Nephron progenitor cell (in vitro differentiated cells): ENCODE data around the gene SMC1B.
"Not testable (repeated sequence)": the region's sequence is repeated elsewhere in the genome, so short reads cannot be mapped to it uniquely, and the experiment has no call there.

Source experiments
- DNase-seq: peaks from one replicate; pipeline ENCODE4 v3.0.0; 2021
- H3K27ac Mint-ChIP-seq: 2 replicates; pipeline ENCODE4 v1.8.0; 2021; ENCODE audit warnings: mild to moderate bottlenecking, moderate library complexity, mixed read lengths
- H3K27me3 Mint-ChIP-seq: 2 replicates; pipeline ENCODE4 v1.8.0; 2021; ENCODE audit warnings: mild to moderate bottlenecking, low read depth, mixed read lengths; ENCODE audit not compliant: poor library complexity
- H3K36me3 Mint-ChIP-seq: 2 replicates; pipeline ENCODE4 v1.8.0; 2021; ENCODE audit warnings: low read depth, mixed read lengths
- H3K4me1 Mint-ChIP-seq: 2 replicates; pipeline ENCODE4 v1.8.0; 2021; ENCODE audit warnings: mixed read lengths
- H3K4me3 Mint-ChIP-seq: 2 replicates; pipeline ENCODE4 v1.8.0; 2021; ENCODE audit warnings: mild to moderate bottlenecking, moderate library complexity, mixed read lengths
- H3K9me3 Mint-ChIP-seq: 2 replicates; pipeline ENCODE4 v1.8.0; 2021; ENCODE audit warnings: mild to moderate bottlenecking, moderate library complexity, mixed read lengths
- CTCF ChIP-seq: fragments of 200-600 bp; sonication (generic); IDR thresholded peaks from 2 replicates; pipeline ENCODE4 v1.5.0; 2021; ENCODE audit warnings: antibody characterized with exemption

Gene SMC1B

DNA sequence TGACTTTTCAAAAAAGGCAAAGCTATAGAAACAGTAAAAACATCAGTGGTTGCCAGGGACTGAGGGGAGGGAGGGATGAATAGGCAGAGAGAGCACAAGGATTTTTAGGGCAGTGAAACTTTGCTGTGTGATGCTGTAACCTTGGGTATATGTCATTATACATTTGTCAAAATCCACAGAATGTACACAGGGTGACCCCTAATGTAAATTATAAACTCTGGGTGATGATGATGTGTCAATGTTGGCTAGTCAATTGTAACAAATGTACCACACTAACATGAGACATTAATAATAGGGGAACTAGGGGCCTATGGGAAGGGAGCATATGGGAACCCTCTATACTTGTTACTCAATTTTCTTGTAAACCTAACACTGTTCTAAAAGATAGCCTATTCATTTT lies 24.9 kb upstream of the SMC1B start:
- H3K4me3 Mint-ChIP-seq, result no peak overlapping the region
- H3K27ac Mint-ChIP-seq, result no peak overlapping the region
- peaks cover 8% of the 10 kb centered on the region for H3K9me3 Mint-ChIP-seq
- H3K36me3 Mint-ChIP-seq, result no peaks in the 10 kb centered on the region
- peaks cover 16% of the 10 kb centered on the region for H3K27me3 Mint-ChIP-seq
- H3K4me1 Mint-ChIP-seq, result peaks cover 34% of the 10 kb centered on the region
- DNase-seq, result no peak
- TF ChIP-seq CTCF, result no peak

DNA sequence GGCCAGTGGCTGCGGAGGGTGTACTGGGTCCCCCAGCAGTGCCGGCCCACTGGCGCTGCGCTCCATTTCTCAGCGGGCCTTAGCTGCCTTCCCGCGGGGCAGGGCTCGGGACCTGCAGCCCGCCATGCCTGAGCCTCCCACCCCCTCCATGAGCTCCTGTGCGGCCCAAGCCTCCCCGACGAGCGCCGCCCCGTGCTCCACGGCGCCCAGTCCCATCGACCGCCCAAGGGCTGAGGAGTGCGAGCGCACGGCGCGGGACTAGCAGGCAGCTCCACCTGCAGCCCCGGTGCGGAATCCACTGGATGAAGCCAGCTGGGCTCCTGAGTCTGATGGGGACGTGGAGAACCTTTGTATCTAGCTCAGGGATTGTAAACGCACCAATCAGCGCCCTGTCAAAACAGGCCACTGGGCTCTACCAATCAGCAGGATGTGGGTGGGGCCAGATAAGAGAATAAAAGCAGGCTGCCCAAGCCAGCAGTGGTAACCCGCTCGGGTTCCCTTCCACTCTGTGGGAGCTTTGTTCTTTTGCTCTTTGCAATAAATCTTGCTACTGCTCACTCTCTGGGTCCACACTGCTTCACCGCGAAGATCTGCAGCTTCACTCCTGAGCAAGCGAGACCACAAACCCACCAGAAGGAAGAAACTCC lies 23.6 kb upstream of the SMC1B start:
- DNase-seq, result not testable (repeated sequence)
- H3K4me1 Mint-ChIP-seq, result peaks cover 33% of the 10 kb centered on the region

DNA sequence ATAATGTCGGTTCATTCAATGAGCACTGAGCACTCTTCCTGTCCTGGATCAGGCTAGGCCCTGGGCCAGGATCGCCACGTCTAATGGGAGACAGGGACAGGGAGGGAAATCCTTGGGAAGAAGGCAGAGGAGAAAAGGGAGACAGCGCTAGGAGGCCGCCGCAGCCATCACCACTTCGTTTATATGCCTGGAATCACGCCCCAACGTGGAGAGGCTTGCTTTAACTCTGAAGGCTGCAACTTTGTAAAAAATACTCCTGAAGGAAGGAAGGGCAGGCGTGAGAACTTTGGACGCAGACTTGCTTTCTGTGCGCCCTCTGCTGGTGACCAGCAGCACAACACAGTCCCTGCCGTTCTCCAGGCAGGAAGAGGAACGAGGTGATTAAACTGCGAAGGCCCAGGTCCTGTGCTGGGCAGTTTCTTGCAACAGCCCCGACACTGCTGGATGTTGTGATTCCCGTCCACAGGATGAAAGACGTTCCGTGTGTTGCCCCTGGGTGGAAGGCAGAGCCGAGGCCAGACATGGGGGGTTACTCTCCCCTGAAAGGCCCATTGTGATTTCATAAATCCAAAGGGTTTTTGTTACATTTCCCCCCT lies 22.2 kb upstream of the SMC1B start:
- peak overlapping the region; percentile 73 for H3K27ac Mint-ChIP-seq
- peaks cover 8% of the 10 kb centered on the region for H3K9me3 Mint-ChIP-seq
- peaks cover 27% of the 10 kb centered on the region for H3K4me1 Mint-ChIP-seq
- no peaks in the 10 kb centered on the region for H3K36me3 Mint-ChIP-seq
- peak; percentile 95 for TF ChIP-seq CTCF
- DNase-seq, result peak; percentile 92
- no peak overlapping the region for H3K4me3 Mint-ChIP-seq
- H3K27me3 Mint-ChIP-seq, result peaks cover 6% of the 10 kb centered on the region

More for the DNA sequence above, 23.6 kb upstream of the SMC1B start:
- not testable (repeated sequence) for H3K27me3 Mint-ChIP-seq, H3K27ac Mint-ChIP-seq, H3K36me3 Mint-ChIP-seq, H3K9me3 Mint-ChIP-seq, H3K4me3 Mint-ChIP-seq

- H3K27me3 Mint-ChIP-seq, result peaks cover 9% of the 10 kb centered on the region
- no peak overlapping the region for H3K4me3 Mint-ChIP-seq
- no peak for DNase-seq
- TF ChIP-seq CTCF, result no peak
- H3K27ac Mint-ChIP-seq, result no peak overlapping the region
- H3K4me1 Mint-ChIP-seq, result peaks cover 27% of the 10 kb centered on the region
- H3K36me3 Mint-ChIP-seq, result no peaks in the 10 kb centered on the region
- H3K9me3 Mint-ChIP-seq, result peaks cover 8% of the 10 kb centered on the region
Observed at GRCh38 chr22:45434981-45435380, 21.6 kb upstream of the SMC1B start.

DNA sequence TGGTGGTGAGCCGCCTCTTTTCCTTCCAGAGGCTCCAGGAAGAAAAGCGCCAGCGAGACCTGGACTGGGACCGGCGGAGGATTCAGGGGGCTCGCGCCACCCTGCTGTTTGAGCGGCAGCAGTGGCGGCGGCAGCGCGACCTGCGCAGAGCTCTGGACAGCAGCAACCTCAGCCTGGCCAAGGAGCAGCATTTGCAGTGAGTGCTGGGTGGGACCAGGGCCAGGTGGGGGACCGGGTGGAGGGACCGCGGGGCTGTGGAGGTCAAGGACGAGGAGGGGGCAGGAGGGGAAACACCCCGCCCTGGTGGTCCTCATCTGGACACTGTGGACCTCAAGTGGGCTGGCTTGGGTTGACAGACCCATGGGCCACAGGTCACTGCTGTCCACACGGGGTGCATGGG lies 17.5 kb upstream of the SMC1B start:
- Mint-ChIP-seq H3K27me3 (peaks cover 18% of the 10 kb centered on the region), H3K9me3 (peaks cover 15% of the 10 kb centered on the region), H3K4me1 (peaks cover 41% of the 10 kb centered on the region), H3K4me3 (no peak overlapping the region), H3K27ac (no peak overlapping the region), H3K36me3 (peaks cover 5% of the 10 kb centered on the region)
- no peak for TF ChIP-seq CTCF
- no peak for DNase-seq

DNA sequence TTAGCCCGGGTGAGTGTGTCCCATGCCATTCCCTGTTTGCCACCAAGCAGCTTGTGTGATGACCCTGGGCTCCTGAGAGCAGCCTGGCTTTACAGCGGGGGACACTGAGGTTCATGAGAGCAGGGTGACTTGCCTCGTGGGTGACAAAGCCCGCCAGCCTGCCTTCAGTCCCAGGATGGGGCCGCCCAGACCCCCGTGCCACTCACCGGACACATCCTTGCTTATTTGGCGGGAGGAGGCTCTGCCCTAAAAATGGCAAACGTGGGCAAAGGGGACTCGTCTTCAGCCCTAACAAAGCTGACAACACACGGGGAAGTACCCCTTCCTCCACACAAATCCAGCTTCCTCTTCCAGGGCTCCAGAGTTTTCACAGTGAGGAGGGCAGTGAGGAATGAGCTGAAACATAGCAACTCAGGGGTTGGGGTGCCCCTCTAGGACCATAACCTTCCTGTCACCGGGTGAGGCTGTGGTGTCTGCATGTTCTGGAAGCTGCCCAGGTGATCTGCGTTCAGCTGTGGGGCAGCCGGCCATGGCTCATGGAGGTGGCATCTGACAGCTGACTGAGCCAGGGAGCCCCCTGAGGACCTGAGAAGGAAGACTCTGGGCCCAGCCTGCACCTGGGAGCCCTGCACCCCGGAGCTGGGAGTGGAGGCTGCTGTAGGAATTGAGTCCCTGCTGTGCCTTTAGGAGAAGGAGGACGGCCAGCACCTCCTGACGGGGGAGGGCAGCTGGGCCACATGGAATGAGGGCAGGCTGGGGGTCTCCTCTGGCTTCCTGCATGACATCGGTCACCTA lies 16.8 kb upstream of the SMC1B start:
- Mint-ChIP-seq H3K27ac (no peak overlapping the region), H3K27me3 (peaks cover 18% of the 10 kb centered on the region), H3K9me3 (peaks cover 12% of the 10 kb centered on the region), H3K4me3 (no peak overlapping the region), H3K4me1 (peaks cover 34% of the 10 kb centered on the region), H3K36me3 (peaks cover 5% of the 10 kb centered on the region)
- no peak for TF ChIP-seq CTCF
- DNase-seq, result no peak
